HG03378 (cell line): ENCODE measurements around the gene MORC1.
"Not testable (repeated sequence)": the region's sequence is repeated elsewhere in the genome, so short reads cannot be mapped to it uniquely, and the experiment has no call there.

Source experiments
- ATAC-seq: cut with Tn5 transposase; IDR thresholded peaks from one replicate; pipeline ENCODE4 v1.9.1; 2021; ENCODE audit warnings: mild to moderate bottlenecking, moderate library complexity; ENCODE audit not compliant: unreplicated experiment

The MORC1 gene

GRCh38 chr3:109109574-109109973 is 8.4 kb downstream of the MORC1 start:
- ATAC-seq: no peak

GRCh38 chr3:109098079-109098644 is 19.8 kb downstream of the MORC1 start:
- ATAC-seq: no peak

- no peak for ATAC-seq
Observed at GRCh38 chr3:109095166-109095565, 22.8 kb downstream of the MORC1 start.

DNA sequence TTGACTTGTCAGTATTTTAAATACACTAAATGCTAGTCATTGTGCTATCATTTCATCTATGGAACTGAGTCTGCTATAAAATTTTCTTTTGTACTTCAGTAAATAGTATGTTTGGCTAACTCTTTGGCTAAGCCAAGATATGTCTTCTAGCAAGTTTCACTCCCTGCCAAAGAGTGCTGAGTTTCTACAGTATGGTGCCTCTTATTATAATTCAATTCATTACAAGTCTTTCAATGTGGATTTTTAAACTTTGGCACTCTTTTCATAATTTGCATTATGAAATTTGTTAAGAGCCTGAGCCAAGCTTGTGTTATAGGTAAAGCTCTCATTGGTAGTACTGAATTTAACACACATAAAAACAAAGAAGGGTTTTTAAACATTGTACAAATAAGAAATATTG is 24.4 kb downstream of the MORC1 start:
- no peak for ATAC-seq

- ATAC-seq: no peak
Observed at GRCh38 chr3:109091846-109092245, 26.1 kb downstream of the MORC1 start.

GRCh38 chr3:109089265-109089664 is 28.7 kb downstream of the MORC1 start:
- ATAC-seq: no peak

GRCh38 chr3:109081746-109082510 is 36.0 kb downstream of the MORC1 start:
- peak; percentile 99 for ATAC-seq

DNA sequence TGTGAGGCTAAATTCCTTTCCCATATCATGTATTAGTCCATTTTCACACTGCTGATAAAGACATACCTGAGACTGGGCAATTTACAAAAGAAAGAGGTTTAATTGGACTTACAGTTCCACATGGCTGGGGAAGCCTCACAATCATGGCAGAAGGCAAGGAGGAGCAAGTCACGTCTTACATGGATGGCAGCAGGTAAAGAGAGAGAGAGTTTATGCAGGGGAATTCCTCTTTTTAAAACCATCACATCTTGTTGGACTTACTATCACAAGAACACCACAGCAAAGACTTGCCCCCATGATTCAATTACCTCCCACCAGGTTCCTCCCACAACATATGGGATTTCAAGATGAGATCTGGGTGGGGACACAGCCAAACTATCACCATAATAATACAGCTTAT is 37.8 kb downstream of the MORC1 start:
- ATAC-seq: not testable (repeated sequence)

GRCh38 chr3:109073116-109073515 is 44.8 kb downstream of the MORC1 start:
- no peak for ATAC-seq

- peak; percentile 90 for ATAC-seq
Observed at GRCh38 chr3:109072194-109072593, 45.7 kb downstream of the MORC1 start.

DNA sequence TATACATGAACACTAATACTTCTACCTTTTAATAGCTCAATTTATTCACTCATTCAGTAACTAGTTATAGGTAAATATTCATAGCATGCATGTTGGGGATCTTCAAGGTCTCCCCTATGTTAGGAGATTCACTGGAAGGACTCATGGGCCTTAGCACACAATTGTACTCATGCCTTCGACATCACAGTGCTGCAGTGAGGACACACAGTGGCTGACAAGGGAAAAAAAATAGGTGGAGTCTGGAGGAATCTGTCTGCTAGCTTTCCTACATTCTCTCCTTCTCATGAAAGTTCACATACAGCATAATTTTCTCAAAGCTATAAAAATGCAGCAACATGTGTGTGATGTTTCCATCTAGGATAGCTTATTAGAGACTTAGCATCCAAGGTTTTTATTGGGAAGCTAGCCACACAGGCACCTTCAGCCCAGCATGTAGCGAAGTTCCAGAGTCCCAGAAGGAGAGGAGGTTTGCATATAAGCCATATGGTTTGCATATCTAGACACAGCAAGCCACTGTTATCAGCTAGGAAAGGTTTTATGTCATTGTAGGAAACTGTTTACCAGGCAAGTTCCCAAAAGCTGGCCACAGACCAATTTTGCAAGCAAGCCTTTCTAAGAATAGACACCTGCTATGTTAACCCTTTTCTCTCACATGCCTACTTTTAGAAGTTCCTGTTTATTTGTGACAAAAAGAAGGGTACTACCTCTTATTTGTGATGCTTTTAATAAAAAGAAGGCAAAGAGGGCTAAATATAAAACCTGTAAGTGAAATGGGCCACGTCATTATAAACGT is 46.4 kb downstream of the MORC1 start:
- ATAC-seq: peak; percentile 39

GRCh38 chr3:109070211-109070610 is 47.7 kb downstream of the MORC1 start:
- no peak for ATAC-seq

DNA sequence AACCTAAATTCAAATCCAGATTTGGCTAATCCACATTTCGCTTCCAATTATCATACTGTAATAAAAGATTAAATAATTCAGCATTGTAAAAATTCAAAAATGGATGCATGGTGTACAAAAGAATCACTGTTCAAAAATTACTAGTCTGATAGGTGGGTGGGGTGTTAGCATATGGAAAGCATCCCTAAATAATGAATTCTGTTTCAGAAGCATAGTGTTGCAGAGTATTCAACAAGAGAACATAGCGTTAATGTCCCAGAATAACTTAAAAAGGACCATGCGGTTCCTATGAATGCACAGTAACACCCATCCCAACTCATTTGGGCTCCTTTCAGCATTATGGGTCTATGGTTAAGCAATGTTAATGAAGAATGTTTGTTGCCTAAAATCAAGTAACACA is 51.1 kb downstream of the MORC1 start:
- ATAC-seq: no peak

GRCh38 chr3:109059264-109059663 is 58.7 kb downstream of the MORC1 start:
- peak; percentile 91 for ATAC-seq

DNA sequence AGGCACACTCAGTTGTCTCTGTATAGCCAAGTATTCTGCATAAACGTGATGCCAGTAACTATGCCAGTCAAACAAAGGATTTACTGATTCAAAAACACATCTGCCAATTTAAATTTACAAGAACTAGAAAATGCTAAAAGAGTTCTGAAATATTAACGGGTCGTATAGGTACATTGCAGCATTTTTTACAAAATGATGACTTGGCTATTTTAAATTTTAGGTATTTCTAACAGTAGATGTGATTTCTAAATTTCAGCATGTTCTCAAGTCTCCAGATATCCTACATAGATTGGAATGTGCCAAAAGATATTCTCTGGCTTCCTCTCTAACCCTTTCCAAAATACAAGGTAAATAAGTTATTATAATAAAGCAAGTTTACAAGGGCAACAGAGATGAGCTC is 60.3 kb downstream of the MORC1 start:
- ATAC-seq: no peak

DNA sequence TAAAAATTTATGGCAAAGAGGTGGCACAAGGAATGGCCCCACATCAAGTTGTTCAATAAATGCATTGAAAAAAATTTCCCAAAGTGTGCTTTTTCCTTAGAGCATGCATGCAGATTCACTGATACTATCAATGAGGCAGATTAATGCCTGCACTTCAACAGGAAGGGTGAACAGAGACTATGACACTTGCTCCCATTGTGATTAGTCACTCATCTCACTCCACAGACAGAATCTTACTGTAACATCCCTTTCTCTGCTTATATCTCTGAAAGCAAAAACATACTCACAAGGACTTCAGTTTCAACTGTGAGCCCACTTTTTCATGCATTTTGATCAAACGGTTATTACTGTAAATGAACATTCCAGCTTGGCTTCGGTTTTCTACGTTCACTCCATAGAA is 60.9 kb downstream of the MORC1 start:
- ATAC-seq: no peak

DNA sequence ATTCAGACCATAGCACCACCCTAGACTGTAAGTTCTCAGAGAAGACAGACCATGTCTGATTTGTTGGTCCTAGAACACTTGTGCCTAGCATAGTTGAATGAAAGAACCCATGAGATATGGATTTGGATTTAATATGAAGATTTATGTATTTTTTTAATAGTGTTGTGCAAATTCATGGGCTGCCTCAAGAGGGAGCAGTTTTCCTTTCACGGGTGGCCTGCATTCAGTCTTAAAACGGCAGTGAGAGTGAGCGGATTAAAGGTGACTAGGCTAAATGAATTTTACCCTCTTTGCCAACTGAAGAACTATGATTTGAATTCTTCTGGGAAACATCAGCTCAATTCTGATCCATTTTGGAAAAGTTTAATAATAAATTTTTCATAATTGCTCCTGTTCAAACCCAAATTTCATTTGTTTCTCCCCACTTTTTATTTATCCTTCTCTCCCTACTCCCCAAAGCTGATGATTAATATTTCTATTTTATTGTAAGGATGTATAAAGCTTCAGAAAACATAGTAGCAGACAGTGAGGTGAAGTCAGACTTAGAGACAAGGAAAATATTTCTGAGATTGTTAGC is 67.3 kb downstream of the MORC1 start:
- peak; percentile 62 for ATAC-seq

DNA sequence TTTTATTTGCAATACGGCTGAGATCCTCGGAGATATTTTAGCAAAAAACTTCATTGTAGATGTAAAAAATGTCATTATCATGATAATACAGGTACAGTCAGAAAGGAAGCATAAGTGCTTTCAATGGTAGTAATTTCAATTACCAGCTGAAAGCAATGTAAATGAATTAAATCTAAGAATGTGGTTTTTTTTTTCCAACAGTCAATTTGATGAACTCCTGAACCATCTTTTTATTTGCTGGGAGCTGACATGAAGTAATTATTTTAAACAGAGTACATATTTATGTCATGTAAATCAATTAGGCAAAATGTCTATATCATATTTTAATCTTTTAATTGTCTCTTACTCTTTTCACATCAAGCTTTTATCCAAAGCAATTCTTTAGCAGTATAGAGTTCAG is 70.6 kb downstream of the MORC1 start:
- ATAC-seq: no peak

DNA sequence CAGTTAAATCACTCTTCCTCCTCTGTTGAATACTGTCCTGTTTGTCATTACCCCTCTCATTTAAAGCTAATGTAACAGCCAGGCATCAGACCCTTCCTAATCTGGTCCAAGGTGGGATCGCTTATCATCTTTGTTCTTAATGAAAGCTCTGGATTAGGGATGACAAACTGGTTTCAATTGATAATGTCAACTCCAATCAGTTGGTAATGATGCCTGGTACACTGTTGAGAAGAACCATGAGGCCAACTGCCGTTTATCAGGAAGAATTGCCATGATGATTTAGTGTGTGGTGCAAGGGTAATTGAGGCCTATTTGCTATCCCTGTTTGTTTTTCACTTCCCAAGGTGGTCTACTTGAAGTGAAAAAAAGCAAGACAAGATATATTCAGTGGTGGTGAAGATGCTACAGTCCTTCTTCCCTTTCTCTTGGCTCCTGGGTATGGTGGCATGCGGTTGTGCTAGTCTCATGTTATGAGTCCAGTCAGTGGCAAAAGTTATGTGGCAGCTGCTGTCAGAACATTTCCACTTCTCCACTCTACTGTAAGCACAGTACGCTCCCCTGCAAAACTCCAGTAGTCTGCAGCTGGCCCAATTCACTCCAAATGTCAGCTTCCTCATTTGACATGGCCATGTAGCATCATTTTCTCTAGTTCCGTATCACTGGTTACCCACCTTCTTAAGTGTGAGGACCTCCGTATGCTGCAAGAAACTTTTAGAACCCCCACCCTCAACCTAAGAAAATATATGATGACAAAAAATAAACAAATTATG is 72.5 kb downstream of the MORC1 start:
- no peak for ATAC-seq

DNA sequence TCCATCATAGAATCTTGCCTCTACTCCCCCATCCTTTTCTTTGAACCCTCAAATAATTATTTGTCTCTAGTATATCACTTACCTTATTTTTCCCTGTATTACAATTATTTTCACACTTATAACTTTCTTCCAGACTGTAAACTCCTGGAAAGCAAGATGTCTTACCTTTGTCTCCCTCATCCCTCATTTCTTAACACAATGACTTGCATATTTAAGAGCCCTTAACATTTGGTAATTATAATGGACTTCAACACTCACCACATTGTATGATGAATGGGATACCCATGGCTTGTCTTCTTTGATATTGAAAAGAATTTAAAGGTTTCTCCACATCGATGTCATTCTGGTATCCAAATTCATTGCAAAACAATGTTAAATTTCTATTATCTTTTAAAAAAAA is 82.9 kb downstream of the MORC1 start:
- no peak for ATAC-seq
